MM.1S (cell line): ENCODE measurements around the gene CKLF.

Experiments
- DNase-seq: peaks from one replicate; pipeline ENCODE4 v3.0.0-alpha.2; 2015
- H2AFZ ChIP-seq: fragments of 300-600 bp; sonication (generic); 2 replicates; pipeline ENCODE4 v1.6.0; 2016; ENCODE audit warnings: antibody characterized with exemption, low read length
- H3F3A ChIP-seq: fragments of 300-600 bp; sonication (generic); 2 replicates; pipeline ENCODE4 v1.6.1; 2016; ENCODE audit warnings: mild to moderate bottlenecking, antibody characterized with exemption, low read length, moderate library complexity, mixed read lengths; ENCODE audit not compliant: insufficient read depth
- H3K27ac ChIP-seq: fragments of 300-600 bp; sonication (generic); 2 replicates; pipeline ENCODE4 v1.5.1; 2016; ENCODE audit warnings: mild to moderate bottlenecking, low read length
- H3K27me3 ChIP-seq: fragments of 300-600 bp; sonication (generic); replicated peaks from 2 replicates; pipeline ENCODE4 v1.6.0; 2016; ENCODE audit warnings: low read length; ENCODE audit not compliant: insufficient read depth
- H3K36me3 ChIP-seq: fragments of 300-600 bp; sonication (generic); replicated peaks from 2 replicates; pipeline ENCODE4 v1.6.1; 2016; ENCODE audit warnings: mild to moderate bottlenecking, low read length, mixed read lengths; ENCODE audit not compliant: insufficient read depth
- H3K4me1 ChIP-seq: fragments of 300-600 bp; sonication (generic); 2 replicates; pipeline ENCODE4 v1.6.1; 2016; ENCODE audit warnings: low read length, mixed read lengths
- H3K4me2 ChIP-seq: fragments of 300-600 bp; sonication (generic); 2 replicates; pipeline ENCODE4 v1.6.0; 2016; ENCODE audit warnings: low read depth, low read length
- H3K4me3 ChIP-seq: fragments of 300-600 bp; sonication (generic); 2 replicates; pipeline ENCODE4 v1.5.1; 2016; ENCODE audit warnings: low read length, mixed read lengths
- H3K79me2 ChIP-seq: fragments of 300-600 bp; sonication (generic); 2 replicates; pipeline ENCODE4 v1.6.1; 2016; ENCODE audit warnings: mixed run types, low read length, mixed read lengths
- H3K9ac ChIP-seq: fragments of 300-600 bp; sonication (generic); 2 replicates; pipeline ENCODE4 v1.6.1; 2016; ENCODE audit warnings: low read length, mixed read lengths
- H3K9me2 ChIP-seq: fragments of 300-600 bp; sonication (generic); replicated peaks from 2 replicates; pipeline ENCODE4 v1.6.1; 2016; ENCODE audit warnings: mild to moderate bottlenecking, low read length, mixed read lengths; ENCODE audit not compliant: insufficient read depth
- H3K9me3 ChIP-seq: fragments of 300-600 bp; sonication (generic); replicated peaks from 2 replicates; pipeline ENCODE4 v1.6.1; 2016; ENCODE audit warnings: mild to moderate bottlenecking, low read length, mixed read lengths; ENCODE audit not compliant: insufficient read depth
- H4K20me1 ChIP-seq: fragments of 300-600 bp; sonication (generic); 2 replicates; pipeline ENCODE4 v1.6.1; 2016; ENCODE audit warnings: mild to moderate bottlenecking, low read length, moderate library complexity, mixed read lengths; ENCODE audit not compliant: insufficient read depth
- CTCF ChIP-seq: fragments of 300-600 bp; sonication (generic); IDR thresholded peaks from 2 replicates; pipeline ENCODE4 v1.5.1; 2016; ENCODE audit warnings: antibody characterized with exemption, low read length, mixed read lengths
- EZH2 ChIP-seq: fragments of 300-600 bp; sonication (generic); optimal IDR thresholded peaks from 2 replicates; pipeline ENCODE3; 2017; ENCODE audit warnings: low read depth, mild to moderate bottlenecking, antibody characterized with exemption, low read length, mixed read lengths
- EZH2phosphoT487 ChIP-seq: fragments of 300-600 bp; sonication (generic); IDR thresholded peaks from 2 replicates; pipeline ENCODE4 v1.6.1; 2018; ENCODE audit warnings: antibody characterized with exemption, low read length

The CKLF gene

GRCh38 chr16:66605979-66606751 is 53.8 kb downstream of the CKLF start:
- peaks cover 6% of the 10 kb centered on the region for H3K4me1 ChIP-seq
- TF ChIP-seq CTCF (no peak), EZH2 (no peak), EZH2phosphoT487 (no peak)
- H3K9ac ChIP-seq, result no peak overlapping the region
- no peak overlapping the region for H3K4me2 ChIP-seq
- no peaks in the 10 kb centered on the region for H3K79me2 ChIP-seq
- H4K20me1 ChIP-seq, result no peaks in the 10 kb centered on the region
- H2AFZ ChIP-seq, result no peak overlapping the region
- no peak overlapping the region for H3K27ac ChIP-seq
- H3K27me3 ChIP-seq, result no peaks in the 10 kb centered on the region
- no peaks in the 10 kb centered on the region for H3K36me3 ChIP-seq
- no peaks in the 10 kb centered on the region for H3K9me3 ChIP-seq
- no peak overlapping the region for H3K4me3 ChIP-seq
- no peak for DNase-seq
- no peaks in the 10 kb centered on the region for H3K9me2 ChIP-seq
- 0 out of 2 replicates have a peak, but pooled peaks cover 4% of the 10 kb centered on the region for H3F3A ChIP-seq

- H3F3A ChIP-seq, result 0 out of 2 replicates have a peak, but pooled peaks cover 4% of the 10 kb centered on the region
- H3K4me3 ChIP-seq, result no peak overlapping the region
- H3K36me3 ChIP-seq, result no peaks in the 10 kb centered on the region
- H4K20me1 ChIP-seq, result no peaks in the 10 kb centered on the region
- H3K27me3 ChIP-seq, result no peaks in the 10 kb centered on the region
- 0 out of 2 replicates have a peak overlapping the region, but pooled peaks have one; percentile 11 for H3K4me2 ChIP-seq
- H3K4me1 ChIP-seq, result peaks cover 6% of the 10 kb centered on the region
- H3K9me3 ChIP-seq, result no peaks in the 10 kb centered on the region
- H3K9me2 ChIP-seq, result no peaks in the 10 kb centered on the region
- H3K79me2 ChIP-seq, result no peaks in the 10 kb centered on the region
- no peak overlapping the region for H3K9ac ChIP-seq
- TF ChIP-seq CTCF (peak; percentile 94), EZH2phosphoT487 (no peak), EZH2 (no peak)
- no peak overlapping the region for H2AFZ ChIP-seq
- peak; percentile 88 for DNase-seq
- no peak overlapping the region for H3K27ac ChIP-seq
These were observed 56.1 kb downstream of the CKLF start for GRCh38 chr16:66608241-66609138.

GRCh38 chr16:66609139-66609510 is 56.7 kb downstream of the CKLF start:
- H3K9ac ChIP-seq, result no peak overlapping the region

More at GRCh38 chr16:66609139-66609510, 56.7 kb downstream of the CKLF start:
- no peak overlapping the region for H3K4me2 ChIP-seq
- H3K4me1 ChIP-seq, result peaks cover 6% of the 10 kb centered on the region
- no peak overlapping the region for H3K27ac ChIP-seq
- H3F3A ChIP-seq, result 0 out of 2 replicates have a peak, but pooled peaks cover 2% of the 10 kb centered on the region
- TF ChIP-seq EZH2phosphoT487, result no peak
- no peak for TF ChIP-seq CTCF
- no peak for TF ChIP-seq EZH2
- H3K36me3 ChIP-seq, result no peaks in the 10 kb centered on the region
- no peaks in the 10 kb centered on the region for H3K9me2 ChIP-seq
- H3K27me3 ChIP-seq, result no peaks in the 10 kb centered on the region
- H3K79me2 ChIP-seq, result no peaks in the 10 kb centered on the region
- DNase-seq, result no peak
- H3K9me3 ChIP-seq, result no peaks in the 10 kb centered on the region
- no peak overlapping the region for H3K4me3 ChIP-seq
- no peaks in the 10 kb centered on the region for H4K20me1 ChIP-seq
- no peak overlapping the region for H2AFZ ChIP-seq
